Measurements from ENCODE around the gene ADAMTSL3.

DNA sequence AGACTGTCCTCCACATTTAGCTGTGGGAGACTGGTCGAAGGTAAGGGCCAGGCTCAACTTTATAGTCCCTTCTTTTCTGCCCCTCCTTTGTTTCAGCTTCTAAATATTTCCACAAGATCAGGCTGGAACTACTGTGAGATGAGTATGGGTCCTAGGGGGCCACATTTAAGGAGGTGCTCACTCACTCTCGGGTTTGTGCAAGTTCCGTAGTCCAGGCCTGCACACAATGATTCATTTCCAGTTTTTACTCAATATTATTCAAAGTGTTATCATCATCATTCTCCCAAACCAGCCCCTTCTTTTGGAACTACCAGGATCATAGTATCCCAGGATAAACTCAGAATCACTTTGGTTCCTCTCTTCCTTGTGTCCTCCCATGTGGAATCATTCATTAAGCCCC is 289.1 kb downstream of the ADAMTSL3 start:
- TF ChIP-seq POLR2A (IDR thresholded peaks at IDR 0.05) (no peak), EP300 (IDR thresholded peaks at IDR 0.05) (no peak)
- TF ChIP-seq, protein P1, sequence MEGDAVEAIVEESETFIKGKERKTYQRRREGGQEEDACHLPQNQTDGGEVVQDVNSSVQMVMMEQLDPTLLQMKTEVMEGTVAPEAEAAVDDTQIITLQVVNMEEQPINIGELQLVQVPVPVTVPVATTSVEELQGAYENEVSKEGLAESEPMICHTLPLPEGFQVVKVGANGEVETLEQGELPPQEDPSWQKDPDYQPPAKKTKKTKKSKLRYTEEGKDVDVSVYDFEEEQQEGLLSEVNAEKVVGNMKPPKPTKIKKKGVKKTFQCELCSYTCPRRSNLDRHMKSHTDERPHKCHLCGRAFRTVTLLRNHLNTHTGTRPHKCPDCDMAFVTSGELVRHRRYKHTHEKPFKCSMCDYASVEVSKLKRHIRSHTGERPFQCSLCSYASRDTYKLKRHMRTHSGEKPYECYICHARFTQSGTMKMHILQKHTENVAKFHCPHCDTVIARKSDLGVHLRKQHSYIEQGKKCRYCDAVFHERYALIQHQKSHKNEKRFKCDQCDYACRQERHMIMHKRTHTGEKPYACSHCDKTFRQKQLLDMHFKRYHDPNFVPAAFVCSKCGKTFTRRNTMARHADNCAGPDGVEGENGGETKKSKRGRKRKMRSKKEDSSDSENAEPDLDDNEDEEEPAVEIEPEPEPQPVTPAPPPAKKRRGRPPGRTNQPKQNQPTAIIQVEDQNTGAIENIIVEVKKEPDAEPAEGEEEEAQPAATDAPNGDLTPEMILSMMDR (IDR thresholded peaks at IDR 0.05): no peak

Data from sigmoid colon (tissue), 4 donors.